Measurements from ENCODE around the gene TMBIM4. TPM values are rescaled to one million over a fixed set of nuclear protein-coding genes. Genes with fewer than 3 reads are reported as not detected.

Gene TMBIM4
- total RNA-seq, 1 experiment from 2014 or later, result 51.1 TPM

DNA sequence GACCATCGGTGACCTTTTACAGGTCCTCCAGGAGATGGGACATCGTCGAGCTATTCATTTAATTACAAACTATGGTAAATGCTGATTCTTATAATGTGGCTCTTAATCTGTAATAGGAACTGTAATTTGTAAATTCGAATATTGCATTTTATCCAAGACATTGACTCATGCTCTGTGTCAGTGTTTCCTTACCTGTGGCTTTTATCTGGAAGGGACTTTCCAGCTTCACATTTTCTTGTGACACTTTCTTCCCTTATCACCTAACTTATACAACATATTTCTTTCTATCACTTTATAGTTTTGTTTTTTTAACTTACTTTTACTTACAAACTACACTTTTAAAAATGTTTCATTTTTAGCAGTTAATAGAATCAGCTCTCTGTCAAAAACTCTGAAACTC is 34.0 kb upstream of the TMBIM4 start (continued):
- TF ChIP-seq, protein P1, sequence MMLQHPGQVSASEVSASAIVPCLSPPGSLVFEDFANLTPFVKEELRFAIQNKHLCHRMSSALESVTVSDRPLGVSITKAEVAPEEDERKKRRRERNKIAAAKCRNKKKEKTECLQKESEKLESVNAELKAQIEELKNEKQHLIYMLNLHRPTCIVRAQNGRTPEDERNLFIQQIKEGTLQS (IDR thresholded peaks at IDR 0.05), result no peak
- no peak for TF ChIP-seq TCF7L2 (IDR thresholded peaks at IDR 0.05; ENCODE audit: borderline replicate concordance, extremely low read depth, insufficient read depth, insufficient read length)
- TF ChIP-seq, protein P2, sequence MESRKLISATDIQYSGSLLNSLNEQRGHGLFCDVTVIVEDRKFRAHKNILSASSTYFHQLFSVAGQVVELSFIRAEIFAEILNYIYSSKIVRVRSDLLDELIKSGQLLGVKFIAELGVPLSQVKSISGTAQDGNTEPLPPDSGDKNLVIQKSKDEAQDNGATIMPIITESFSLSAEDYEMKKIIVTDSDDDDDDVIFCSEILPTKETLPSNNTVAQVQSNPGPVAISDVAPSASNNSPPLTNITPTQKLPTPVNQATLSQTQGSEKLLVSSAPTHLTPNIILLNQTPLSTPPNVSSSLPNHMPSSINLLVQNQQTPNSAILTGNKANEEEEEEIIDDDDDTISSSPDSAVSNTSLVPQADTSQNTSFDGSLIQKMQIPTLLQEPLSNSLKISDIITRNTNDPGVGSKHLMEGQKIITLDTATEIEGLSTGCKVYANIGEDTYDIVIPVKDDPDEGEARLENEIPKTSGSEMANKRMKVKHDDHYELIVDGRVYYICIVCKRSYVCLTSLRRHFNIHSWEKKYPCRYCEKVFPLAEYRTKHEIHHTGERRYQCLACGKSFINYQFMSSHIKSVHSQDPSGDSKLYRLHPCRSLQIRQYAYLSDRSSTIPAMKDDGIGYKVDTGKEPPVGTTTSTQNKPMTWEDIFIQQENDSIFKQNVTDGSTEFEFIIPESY (IDR thresholded peaks at IDR 0.05; ENCODE audit: extremely low read depth, insufficient replicate concordance, low read length), result no peak

DNA sequence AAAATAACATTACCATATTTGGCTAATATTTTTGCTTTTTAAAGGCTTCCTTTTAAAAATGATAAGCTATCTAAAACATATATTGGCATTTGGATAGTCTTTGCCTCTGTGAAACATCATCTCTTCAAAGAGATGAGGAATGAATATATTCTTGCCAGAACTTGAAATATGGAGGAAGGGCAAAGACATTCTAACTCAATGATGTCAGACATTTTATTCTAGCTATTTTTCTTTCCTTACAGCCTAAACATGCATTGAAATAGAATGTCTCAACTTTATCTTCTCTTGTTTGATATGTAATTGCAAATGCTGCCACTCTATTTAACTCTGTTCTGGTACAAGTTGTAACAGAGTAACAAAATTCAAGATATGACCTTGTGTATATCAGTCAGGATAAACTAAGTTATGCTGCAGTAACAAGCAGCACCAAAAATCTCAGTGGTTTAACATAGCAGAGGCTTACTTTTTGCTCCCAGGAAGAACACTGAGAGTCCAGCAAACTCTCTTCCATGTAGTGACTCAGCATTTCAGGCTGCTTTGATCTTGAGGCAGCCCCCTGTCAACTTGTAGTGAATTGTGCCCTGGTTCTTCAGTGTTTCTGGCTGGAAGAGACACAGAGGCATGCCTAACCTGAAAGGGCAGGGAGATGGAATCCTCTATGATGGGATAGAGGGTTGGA is 30.2 kb upstream of the TMBIM4 start:
- Histone ChIP-seq H3K9me3 (ENCODE audit: control insufficient read depth in 1 of 2, insufficient read depth in 1 of 2, low read depth in 1 of 2, low read length in 2 of 2) (peaks cover 6 to 9% of the 10 kb centered on the region in 2 experiments; a peak in 2 of 4 replicates), H2AFZ (ENCODE audit: low read depth, low read length, poor library complexity, severe bottlenecking) (no peak overlapping the region), H3K4me3 (replicated peaks in 1 of 2; ENCODE audit: low read depth in 1 of 2, low read length in 2 of 2) (no peak overlapping the region), H3K4me2 (ENCODE audit: low read length) (no peak overlapping the region), H3K27ac (ENCODE audit: low read depth, low read length) (no peak overlapping the region), H3K4me1 (ENCODE audit: control insufficient read depth in 1 of 2, insufficient read depth in 2 of 2, low read length in 2 of 2) (no peaks in the 10 kb centered on the region), H3K9ac (ENCODE audit: low read length) (no peak overlapping the region), H3K79me2 (ENCODE audit: insufficient read depth, low read length) (no peaks in the 10 kb centered on the region), H3K9me2 (ENCODE audit: insufficient read depth) (no peaks in the 10 kb centered on the region), H4K20me1 (ENCODE audit: insufficient read depth) (no peaks in the 10 kb centered on the region), H3K36me3 (ENCODE audit: control insufficient read depth in 1 of 2, insufficient read depth in 2 of 2, low read length in 2 of 2) (no peaks in the 10 kb centered on the region), H3K27me3 (ENCODE audit: insufficient read depth, low read length) (0 out of 2 replicates have a peak, but pooled peaks cover 5% of the 10 kb centered on the region)
- CTCF ChIA-PET, result no interaction called here
- no peak for ATAC-seq
- BruUV-seq (replicated peaks), result no TSS peak
- intact Hi-C loops (cut with micrococcal nuclease), result no loop called here
- POLR2A ChIA-PET, result no interaction called here
- DNase-seq (ENCODE audit: low read depth, low spot score), result no peak
- RAD21 ChIA-PET (ENCODE audit: low non-redundant PET in 1 of 2, low total read pairs in 2 of 2, uncharacterized antibody in 2 of 2, unreplicated experiment in 2 of 2), result no interaction called here
- TF ChIP-seq ELF1 (IDR thresholded peaks at IDR 0.05; ENCODE audit: borderline replicate concordance, low read depth) (no peak; the same call in 1 of the 2 replicates), POLR2AphosphoS5 (IDR thresholded peaks at IDR 0.05; ENCODE audit: low read depth, low read length) (no peak), CBX3 (IDR thresholded peaks at IDR 0.05; ENCODE audit: low read depth) (no peak), JUND (IDR thresholded peaks at IDR 0.05) (no peak), EZH2 (IDR thresholded peaks at IDR 0.05) (no peak), CEBPB (IDR thresholded peaks at IDR 0.05; ENCODE audit: low read depth) (no peak), SP1 (IDR thresholded peaks at IDR 0.05; ENCODE audit: low read depth) (no peak), FOSL1 (IDR thresholded peaks at IDR 0.05; ENCODE audit: low read depth) (no peak), POLR2A (IDR thresholded peaks at IDR 0.05; ENCODE audit: borderline replicate concordance, extremely low read depth, insufficient read depth, insufficient read length) (no peak), ZFX (IDR thresholded peaks at IDR 0.05) (no peak), TCF7L2 (IDR thresholded peaks at IDR 0.05; ENCODE audit: borderline replicate concordance, extremely low read depth, insufficient read depth, insufficient read length) (no peak), YY1 (IDR thresholded peaks at IDR 0.05; ENCODE audit: extremely low read depth, insufficient replicate concordance, low read depth, low read length) (no peak), SRF (IDR thresholded peaks at IDR 0.05; ENCODE audit: low read depth) (no peak), ZNF274 (IDR thresholded peaks at IDR 0.05; ENCODE audit: low read depth, low read length) (no peak), RAD21 (IDR thresholded peaks at IDR 0.05; ENCODE audit: low read depth) (no peak)
- TF ChIP-seq, protein P3, sequence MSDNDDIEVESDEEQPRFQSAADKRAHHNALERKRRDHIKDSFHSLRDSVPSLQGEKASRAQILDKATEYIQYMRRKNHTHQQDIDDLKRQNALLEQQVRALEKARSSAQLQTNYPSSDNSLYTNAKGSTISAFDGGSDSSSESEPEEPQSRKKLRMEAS (IDR thresholded peaks at IDR 0.05), result no peak
- TF ChIP-seq, protein P2 (IDR thresholded peaks at IDR 0.05; ENCODE audit: extremely low read depth, insufficient replicate concordance, low read length), result no peak
